Stimulated activated CD8-positive, alpha-beta memory T cell treated with anti-CD3 and anti-CD28 coated beads, Interleukin-2, amount 100 ng/mL, for 1 hour (primary cell): ENCODE measurements around the gene UMAD1.

Experiments
- DNase-seq, 2 donors: peaks; one replicate each; pipeline ENCODE4 v3.0.0-alpha.2; 2020; ENCODE audit warnings: low read depth in 2 of 2

UMAD1 gene

DNA sequence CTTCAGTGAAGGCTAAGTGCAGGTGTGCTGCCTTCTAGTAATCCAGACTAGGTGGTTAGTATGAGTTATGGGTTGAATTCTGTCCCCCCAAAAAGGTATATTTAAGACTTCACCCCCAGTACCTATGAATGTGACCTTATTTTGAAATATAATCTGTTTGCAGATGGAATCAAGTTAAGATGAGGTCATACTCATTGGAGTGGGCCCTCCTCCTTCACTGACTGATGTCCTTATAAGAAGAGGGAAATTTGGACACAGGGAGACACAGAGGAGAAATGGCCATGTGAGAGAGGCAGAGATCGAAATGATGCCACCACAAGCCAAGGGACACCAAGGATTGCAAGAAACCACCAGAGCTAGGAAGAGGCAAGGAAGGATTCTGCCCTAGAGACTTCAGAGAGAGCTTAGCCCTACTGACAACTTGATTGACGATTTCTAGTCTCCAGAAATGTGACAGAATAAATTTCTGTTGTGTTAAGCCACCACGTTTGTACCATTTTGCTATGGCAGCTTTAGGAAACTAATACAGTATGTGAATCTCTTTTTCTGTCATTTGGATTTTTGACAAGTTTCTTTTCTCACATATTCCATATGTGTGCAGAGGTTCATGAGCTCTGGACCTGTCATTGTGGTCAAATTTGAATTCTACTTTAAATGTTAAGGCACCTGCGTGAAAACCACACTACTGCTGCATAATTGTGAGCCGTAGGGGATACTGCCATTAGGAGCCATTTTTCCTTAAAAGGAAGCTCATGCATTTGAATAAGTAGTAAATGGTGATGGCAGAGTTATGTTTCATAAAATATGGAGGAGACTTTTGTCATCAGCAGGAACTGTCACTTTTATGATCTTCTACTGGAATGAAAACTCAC, 80.4 kb downstream of the UMAD1 start:
- no peak for DNase-seq

- no peak for DNase-seq
Observed at GRCh38 chr7:7731732-7732131, 91.2 kb downstream of the UMAD1 start.

DNA sequence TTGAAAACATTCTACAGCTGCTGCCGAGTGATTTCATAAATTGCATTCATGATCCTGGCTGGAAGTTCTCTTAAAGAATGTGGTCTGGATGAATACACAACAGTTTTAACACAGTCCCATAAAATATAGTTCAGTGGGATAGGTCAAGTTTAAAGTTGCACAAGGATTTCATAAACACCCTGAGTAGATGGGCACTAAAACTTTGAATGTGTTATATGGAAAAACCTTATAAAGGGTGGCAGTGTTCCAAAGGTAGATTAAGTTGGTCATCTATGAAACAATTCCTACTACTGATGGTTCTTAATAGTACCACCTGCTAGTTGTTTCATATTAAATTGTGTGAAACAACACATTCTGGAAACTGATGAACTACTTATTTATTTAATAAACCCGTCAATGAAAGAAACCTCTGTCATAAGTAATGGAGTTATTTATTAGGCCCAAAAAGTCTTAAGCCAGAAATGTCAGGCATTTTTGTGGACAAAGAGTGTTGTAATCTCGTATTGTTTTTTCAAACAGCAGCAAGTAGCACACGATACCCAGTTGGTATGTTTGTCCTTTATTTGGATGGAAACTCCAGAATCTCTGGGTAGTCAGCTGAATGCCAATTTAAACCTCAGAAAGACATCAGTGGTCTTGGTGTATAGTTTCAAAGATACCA, 92.2 kb downstream of the UMAD1 start:
- DNase-seq = no peak

DNA sequence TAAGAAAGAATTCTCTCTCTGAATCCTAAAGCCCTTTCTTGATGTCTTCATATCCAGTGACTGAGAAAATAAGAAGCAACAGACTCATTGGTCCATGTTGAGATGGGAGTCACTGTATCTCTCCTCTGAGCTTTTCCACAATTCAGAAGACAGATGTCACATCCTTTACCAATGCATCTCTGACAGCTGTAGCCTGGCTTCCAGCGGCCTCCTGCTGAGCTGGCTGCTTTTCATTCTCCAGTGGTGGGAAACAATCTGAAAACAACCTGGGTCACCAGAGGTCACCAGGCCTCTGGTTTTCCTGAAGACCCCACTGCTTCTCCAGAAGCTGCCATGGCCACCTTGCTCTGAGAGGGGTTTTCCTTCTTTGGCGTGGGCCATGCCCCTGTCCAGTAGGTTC, 96.1 kb downstream of the UMAD1 start:
- DNase-seq = no peak

GRCh38 chr7:7737674-7738073, 97.1 kb downstream of the UMAD1 start:
- no peak for DNase-seq

GRCh38 chr7:7738177-7738576, 97.6 kb downstream of the UMAD1 start:
- no peak for DNase-seq

- no peak for DNase-seq
Observed at GRCh38 chr7:7738622-7739021, 98.1 kb downstream of the UMAD1 start.

DNA sequence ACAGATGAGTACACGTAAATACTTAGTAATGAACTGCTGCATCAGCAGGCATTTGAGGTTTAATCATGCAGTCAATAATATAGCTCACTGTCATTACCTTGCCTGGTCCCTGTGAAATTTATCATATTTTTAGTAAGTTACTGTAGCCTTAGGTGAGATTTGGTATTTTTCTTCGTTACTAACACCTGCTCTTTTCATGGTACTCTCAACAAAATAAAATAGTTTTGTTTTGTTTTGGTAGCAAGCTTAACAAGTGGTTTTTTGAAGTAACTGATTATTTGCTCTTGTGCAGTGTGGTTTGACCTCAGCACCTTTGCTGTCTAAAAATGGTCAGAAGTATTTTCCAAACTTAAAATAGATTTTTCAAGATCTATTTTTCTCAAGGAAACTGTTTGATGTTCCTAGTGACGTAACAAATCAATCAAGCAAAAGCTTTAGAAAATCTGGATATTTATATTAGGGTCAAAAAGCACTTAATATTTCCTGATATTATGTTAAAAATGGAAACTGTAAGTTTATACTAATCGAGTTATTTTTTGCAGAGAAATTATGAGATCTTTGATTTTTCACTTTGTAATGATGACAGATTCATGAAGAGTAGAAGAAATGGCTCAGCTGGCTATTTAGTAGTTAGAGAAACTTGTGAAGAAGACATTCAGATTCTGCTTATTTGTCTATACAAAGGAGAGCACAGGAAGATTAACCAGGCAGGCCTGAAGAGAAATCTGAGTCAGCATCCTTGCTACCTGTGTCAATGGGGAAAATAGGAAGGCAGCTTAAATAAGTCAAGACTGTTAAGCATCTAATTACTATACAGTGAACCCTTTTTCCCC, 98.9 kb downstream of the UMAD1 start:
- no peak for DNase-seq

GRCh38 chr7:7740037-7740355, 99.4 kb downstream of the UMAD1 start:
- DNase-seq = no peak

GRCh38 chr7:7742223-7742622, 101.7 kb downstream of the UMAD1 start:
- DNase-seq = no peak

- DNase-seq = no peak
Observed at GRCh38 chr7:7745258-7745657, 104.7 kb downstream of the UMAD1 start.

GRCh38 chr7:7745966-7746365, 105.4 kb downstream of the UMAD1 start:
- no peak for DNase-seq

- DNase-seq = no peak
Observed at GRCh38 chr7:7746458-7746857, 105.9 kb downstream of the UMAD1 start.

- DNase-seq = no peak
Observed at GRCh38 chr7:7750571-7751242, 110.2 kb downstream of the UMAD1 start.

- no peak for DNase-seq
Observed at GRCh38 chr7:7751243-7752092, 110.9 kb downstream of the UMAD1 start.

DNA sequence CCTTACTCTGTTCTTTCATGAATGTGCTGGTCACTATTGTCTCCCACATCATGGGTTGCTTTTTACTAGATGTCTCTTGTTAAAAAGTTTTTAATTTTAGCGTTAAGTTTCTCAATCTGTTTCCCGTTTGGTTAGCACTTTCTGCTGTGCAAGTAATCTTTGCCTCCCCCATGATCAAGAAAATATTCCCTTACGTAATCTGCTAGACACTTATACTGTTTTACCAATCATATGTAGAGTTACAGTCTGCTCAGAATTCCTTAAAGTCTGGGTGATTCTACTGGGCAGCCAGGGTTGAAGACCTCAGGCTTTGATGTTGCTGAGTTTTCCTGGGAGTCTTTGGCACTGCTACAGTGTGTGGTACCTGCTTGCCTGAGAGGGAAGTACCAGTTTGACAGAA, 116.0 kb downstream of the UMAD1 start:
- no peak for DNase-seq

DNA sequence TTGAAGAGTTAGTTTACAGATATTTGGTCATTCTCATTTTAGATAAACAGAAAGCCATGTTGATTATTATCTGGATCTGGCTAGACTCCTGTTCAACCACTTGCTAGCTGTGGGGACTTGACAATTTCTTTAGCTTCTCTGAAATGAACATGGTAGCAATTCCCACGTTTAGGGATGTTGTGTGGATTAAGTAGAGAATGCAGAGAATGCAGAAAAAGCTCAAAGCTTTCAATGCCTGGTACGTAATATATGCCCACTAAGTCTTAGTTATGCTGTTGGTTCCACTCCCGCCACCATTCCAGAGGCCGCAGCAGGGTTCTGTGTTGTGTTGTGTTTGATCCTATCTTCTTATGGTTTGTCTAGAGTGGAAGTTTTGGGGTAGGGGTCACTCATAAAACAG, 117.0 kb downstream of the UMAD1 start:
- DNase-seq = no peak

- DNase-seq = no peak
Observed at GRCh38 chr7:7761340-7761973, 120.9 kb downstream of the UMAD1 start.

DNA sequence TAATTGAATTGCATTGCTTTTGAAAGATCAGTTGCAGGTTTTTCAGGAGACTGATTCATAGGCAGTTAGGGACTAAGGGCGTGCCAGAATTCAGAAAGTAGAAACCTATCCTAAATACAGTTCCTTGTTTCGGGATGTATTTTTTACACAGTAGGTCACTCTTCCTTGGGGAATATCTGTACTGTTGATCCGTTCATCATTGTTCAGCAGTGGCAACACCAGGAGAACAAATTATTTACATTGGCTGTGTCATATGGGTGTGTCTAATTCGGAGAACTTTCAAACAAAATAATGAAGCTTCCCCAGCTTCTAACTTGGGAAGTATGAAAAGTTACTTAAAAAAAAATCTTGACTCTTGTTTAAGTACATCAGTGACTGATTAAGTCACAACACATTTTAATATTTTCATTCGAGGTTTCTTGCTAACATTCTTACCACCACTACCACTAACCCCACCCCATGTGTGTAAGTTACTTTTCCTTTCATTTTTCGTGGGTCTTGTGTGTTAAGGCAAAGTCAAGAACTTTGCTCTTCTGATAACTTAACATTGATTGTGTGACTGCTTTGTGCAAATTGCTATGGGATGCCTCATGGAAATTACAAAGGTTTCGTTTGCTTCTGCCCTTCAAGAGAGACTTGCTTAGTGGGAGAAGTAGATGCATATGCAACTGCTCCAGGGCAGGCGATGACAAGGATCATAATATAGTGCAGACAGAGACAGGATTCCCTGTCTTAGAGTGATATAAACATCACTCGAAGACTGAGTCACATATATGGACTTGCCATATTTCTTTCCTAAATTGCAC, 121.6 kb downstream of the UMAD1 start:
- DNase-seq = no peak
